DND-41 (cell line): ENCODE measurements around the gene PLEKHJ1.
A peak's percentile ranks its signal among the peaks of the same experiment; 100 is the strongest.

Experiments used
- ATAC-seq: fragments of 200-7000 bp; cut with Tn5 transposase; 3 replicates; pipeline ENCODE4 v1.9.1; 2021; ENCODE audit warnings: low read depth; ENCODE audit not compliant: insufficient read depth
- DNase-seq: peaks from one replicate; pipeline ENCODE4 v3.0.0-alpha.2; 2020
- H2AFZ ChIP-seq: 2 replicates; pipeline ENCODE4 v1.6.0; 2012; ENCODE audit warnings: low read depth, low read length
- H3K27ac ChIP-seq: 2 replicates; pipeline ENCODE4 v1.5.1; 2012; ENCODE audit warnings: low read length, inconsistent platforms
- H3K27me3 ChIP-seq: fragments of 200-600 bp; sonication (generic); 2 replicates; pipeline ENCODE4 v1.6.0; 2012; ENCODE audit warnings: low read length, mild to moderate bottlenecking, inconsistent platforms; ENCODE audit not compliant: insufficient read depth, poor library complexity
- H3K36me3 ChIP-seq: 2 replicates; pipeline ENCODE4 v1.5.1; 2012; ENCODE audit warnings: low read length, inconsistent platforms; ENCODE audit not compliant: insufficient read depth
- H3K4me1 ChIP-seq: 2 replicates; pipeline ENCODE4 v1.5.1; 2012; ENCODE audit warnings: mild to moderate bottlenecking, low read length; ENCODE audit not compliant: insufficient read depth
- H3K4me2 ChIP-seq: 2 replicates; pipeline ENCODE4 v1.6.0; 2012; ENCODE audit warnings: mild to moderate bottlenecking, moderate library complexity, low read length, inconsistent platforms; ENCODE audit not compliant: insufficient read depth
- H3K4me3 ChIP-seq, 2 experiments: fragments of 200-600 bp in 1 of 2; shearing (Covaris generic) in 1 of 2; 2 replicates each; pipeline ENCODE4 v1.5.1; 2012 to 2016; ENCODE audit warnings: inconsistent platforms in 2 of 2, low read length in 2 of 2, mild to moderate bottlenecking in 2 of 2, low read depth in 1 of 2, moderate library complexity in 1 of 2
- H3K79me2 ChIP-seq: 2 replicates; pipeline ENCODE4 v1.6.0; 2012; ENCODE audit warnings: low read length, inconsistent platforms; ENCODE audit not compliant: insufficient read depth
- H3K9ac ChIP-seq: 2 replicates; pipeline ENCODE4 v1.6.0; 2012; ENCODE audit warnings: low read depth, mild to moderate bottlenecking, inconsistent platforms, low read length, moderate library complexity
- H3K9me3 ChIP-seq: 2 replicates; pipeline ENCODE4 v1.5.1; 2012; ENCODE audit warnings: low read length, moderate library complexity, mild to moderate bottlenecking, inconsistent platforms; ENCODE audit not compliant: insufficient read depth, severe bottlenecking
- H4K20me1 ChIP-seq: 2 replicates; pipeline ENCODE4 v1.6.0; 2012; ENCODE audit warnings: low read length; ENCODE audit not compliant: insufficient read depth
- CTCF ChIP-seq: IDR thresholded peaks from 2 replicates; pipeline ENCODE4 v1.5.1; 2012; ENCODE audit warnings: borderline replicate concordance, low read length, moderate library complexity, mild to moderate bottlenecking; ENCODE audit not compliant: poor library complexity, severe bottlenecking; ENCODE audit errors: extremely low read depth
- EZH2 ChIP-seq: IDR thresholded peaks from 3 replicates; pipeline ENCODE4 v1.6.1; 2012; ENCODE audit warnings: borderline replicate concordance, low read depth, mild to moderate bottlenecking, moderate library complexity, low read length, inconsistent platforms; ENCODE audit not compliant: severe bottlenecking

PLEKHJ1 gene

DNA sequence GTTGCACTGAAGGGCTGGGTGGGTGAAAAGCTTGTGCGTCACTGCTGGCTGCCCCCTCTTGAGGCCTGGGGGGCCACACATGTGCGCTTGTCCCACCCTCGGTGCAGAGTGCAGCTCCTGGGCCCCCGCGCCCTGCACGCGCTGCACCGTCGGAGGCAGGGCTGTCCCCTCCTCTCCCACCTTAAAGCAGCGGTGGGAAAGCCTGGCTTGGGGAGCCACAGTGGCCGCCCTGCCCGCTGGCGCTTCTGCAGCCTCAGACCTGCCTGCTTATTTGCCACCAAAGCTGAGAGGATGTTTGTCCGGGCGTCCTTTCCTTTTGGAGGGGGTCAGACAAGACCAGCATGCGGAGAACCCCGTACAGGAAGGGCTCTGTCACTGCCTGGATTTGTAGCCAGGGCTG is 26.7 kb downstream of the PLEKHJ1 start:
- H3K79me2 ChIP-seq, result peaks cover 33% of the 10 kb centered on the region
- H3K36me3 ChIP-seq, result peaks cover 97% of the 10 kb centered on the region
- H4K20me1 ChIP-seq, result peaks cover 50% of the 10 kb centered on the region
- no peak overlapping the region for H3K4me2 ChIP-seq
- no peak overlapping the region for H3K9ac ChIP-seq
- no peak overlapping the region for H3K27ac ChIP-seq
- no peaks in the 10 kb centered on the region for H3K4me1 ChIP-seq
- no peaks in the 10 kb centered on the region for H3K9me3 ChIP-seq
- no peak overlapping the region for H3K4me3 ChIP-seq
- no peak overlapping the region for H2AFZ ChIP-seq
- no peaks in the 10 kb centered on the region for H3K27me3 ChIP-seq
- DNase-seq (no peak), ATAC-seq (no peak)
- TF ChIP-seq CTCF (no peak), EZH2 (no peak)

GRCh38 chr19:2208975-2209374 is 27.2 kb downstream of the PLEKHJ1 start:
- ATAC-seq (no peak), DNase-seq (no peak)
- H3K4me2 ChIP-seq, result no peak overlapping the region
- H3K4me1 ChIP-seq, result no peaks in the 10 kb centered on the region
- peaks cover 35% of the 10 kb centered on the region for H3K79me2 ChIP-seq
- H3K36me3 ChIP-seq, result peaks cover 97% of the 10 kb centered on the region
- H3K9me3 ChIP-seq, result no peaks in the 10 kb centered on the region
- no peak overlapping the region for H3K9ac ChIP-seq
- H3K4me3 ChIP-seq, result no peak overlapping the region
- no peak overlapping the region for H3K27ac ChIP-seq
- peaks cover 51% of the 10 kb centered on the region for H4K20me1 ChIP-seq
- TF ChIP-seq CTCF (no peak), EZH2 (no peak)
- H2AFZ ChIP-seq, result no peak overlapping the region
- H3K27me3 ChIP-seq, result no peaks in the 10 kb centered on the region

DNA sequence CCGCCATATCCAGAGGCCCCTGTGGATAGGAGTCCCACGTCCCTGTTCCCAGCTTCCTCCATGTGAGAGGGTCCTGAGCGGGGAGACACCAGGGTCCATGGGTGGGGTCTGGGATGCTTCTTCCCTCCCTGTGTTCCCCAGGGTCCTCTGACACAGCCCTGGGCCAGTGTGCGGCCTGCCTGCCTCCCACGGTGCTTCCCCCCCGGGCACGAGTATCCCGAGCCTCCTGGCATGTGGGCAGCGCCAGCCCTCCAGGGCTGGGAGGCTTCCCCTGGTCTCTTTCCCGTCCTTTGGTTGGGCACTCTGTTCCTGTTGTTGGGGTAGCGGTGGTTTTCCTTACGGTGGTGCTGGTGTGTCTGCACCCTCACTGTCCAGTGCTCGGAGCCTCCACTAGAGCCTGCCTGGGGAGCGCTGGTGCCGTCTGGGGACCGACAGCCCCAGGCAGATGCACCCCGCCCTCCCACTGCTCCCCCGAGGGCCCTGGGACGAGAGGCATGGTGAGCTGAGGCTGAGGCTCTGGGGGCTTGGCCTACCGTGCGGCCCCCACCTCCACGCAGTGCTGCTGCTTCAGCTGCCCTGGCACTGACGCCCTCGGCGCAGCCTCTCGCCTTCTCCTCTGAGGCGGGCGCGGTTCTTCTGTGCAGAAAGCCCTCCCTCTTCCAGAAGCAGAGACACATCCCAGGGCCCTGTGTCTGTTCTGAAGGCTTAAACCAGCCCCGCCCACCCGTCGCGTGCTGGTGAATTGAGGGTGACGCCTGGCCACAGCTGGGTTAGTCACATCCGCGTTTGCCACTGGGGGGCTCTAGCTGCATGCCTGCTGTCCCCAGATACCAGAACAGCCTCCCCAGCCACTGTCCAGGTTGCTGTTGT is 27.9 kb downstream of the PLEKHJ1 start:
- Histone ChIP-seq H3K9ac (no peak overlapping the region), H3K9me3 (no peaks in the 10 kb centered on the region), H3K4me1 (no peaks in the 10 kb centered on the region), H3K36me3 (peaks cover 97% of the 10 kb centered on the region), H4K20me1 (peaks cover 52% of the 10 kb centered on the region), H3K27me3 (no peaks in the 10 kb centered on the region), H3K79me2 (peaks cover 42% of the 10 kb centered on the region), H3K27ac (no peak overlapping the region), H3K4me3 (no peak overlapping the region), H2AFZ (no peak overlapping the region), H3K4me2 (no peak overlapping the region)
- DNase-seq (peak; percentile 33), ATAC-seq (peak; percentile 25; the same call in 1 of the 3 replicates)
- TF ChIP-seq CTCF (peak; percentile 18), EZH2 (no peak)

- Histone ChIP-seq H3K9me3 (no peaks in the 10 kb centered on the region), H2AFZ (no peak overlapping the region), H3K36me3 (peaks cover 97% of the 10 kb centered on the region), H3K27ac (no peak overlapping the region), H3K4me2 (no peak overlapping the region), H4K20me1 (peaks cover 50% of the 10 kb centered on the region), H3K27me3 (no peaks in the 10 kb centered on the region), H3K4me3 (no peak overlapping the region), H3K9ac (no peak overlapping the region), H3K79me2 (peaks cover 49% of the 10 kb centered on the region), H3K4me1 (no peaks in the 10 kb centered on the region)
- ATAC-seq (no peak), DNase-seq (no peak)
- TF ChIP-seq EZH2, result no peak
Observed at GRCh38 chr19:2207008-2207407, 29.1 kb downstream of the PLEKHJ1 start.
